ENCODE data around the gene HLA-DMA.

HLA-DMA gene

DNA sequence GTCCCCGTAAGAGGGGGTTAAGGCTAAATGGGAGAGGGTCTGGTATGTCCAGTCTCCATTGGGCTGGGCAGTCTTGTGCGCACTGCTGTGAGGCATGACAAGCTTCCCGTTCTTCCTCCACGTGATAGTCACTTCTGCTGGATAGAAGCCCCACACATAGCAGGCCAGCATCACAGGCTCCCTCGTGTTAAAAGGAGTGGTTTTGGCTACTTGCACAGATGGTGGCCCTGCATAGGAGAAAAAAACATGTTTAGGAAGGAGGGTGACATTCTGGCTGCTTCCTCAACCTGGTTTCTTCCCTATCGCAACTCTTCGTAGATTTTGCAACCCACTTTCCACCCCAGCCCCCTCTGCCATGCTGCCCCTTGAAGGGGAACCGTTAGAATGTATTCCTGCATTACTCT lies 15.7 kb downstream of the HLA-DMA start:
- Histone ChIP-seq H3K27ac (ENCODE audit: low read depth, low read length) (peak overlapping the region; percentile 97; the same call in 1 of the 2 replicates), H3K36me3 (ENCODE audit: low read length) (peaks cover 31% of the 10 kb centered on the region), H2AFZ (ENCODE audit: low read depth, low read length, severe bottlenecking) (no peak overlapping the region), H3K27me3 (ENCODE audit: low read length) (no peaks in the 10 kb centered on the region), H4K20me1 (ENCODE audit: low read depth, low read length) (no peaks in the 10 kb centered on the region), H3K9me2 (replicated peaks; ENCODE audit: insufficient read depth, low read length) (no peaks in the 10 kb centered on the region), H3K4me2 (ENCODE audit: low read depth, low read length, poor library complexity, severe bottlenecking) (peak overlapping the region; percentile 72), H3K4me3 (ENCODE audit: insufficient read depth, low read length, poor library complexity, severe bottlenecking) (no peak overlapping the region), H3K79me2 (ENCODE audit: insufficient read depth, low read length) (peaks cover 39% of the 10 kb centered on the region), H3F3A (ENCODE audit: insufficient read depth) (peaks cover 66% of the 10 kb centered on the region), H3K9ac (ENCODE audit: low read length) (no peak overlapping the region), H3K9me3 (ENCODE audit: insufficient read depth, low read length) (no peaks in the 10 kb centered on the region)
- no peak for TF ChIP-seq EZH2phosphoT487 (conservative IDR thresholded peaks at IDR 0.05; ENCODE audit: low read length)
- TF ChIP-seq, protein P1, sequence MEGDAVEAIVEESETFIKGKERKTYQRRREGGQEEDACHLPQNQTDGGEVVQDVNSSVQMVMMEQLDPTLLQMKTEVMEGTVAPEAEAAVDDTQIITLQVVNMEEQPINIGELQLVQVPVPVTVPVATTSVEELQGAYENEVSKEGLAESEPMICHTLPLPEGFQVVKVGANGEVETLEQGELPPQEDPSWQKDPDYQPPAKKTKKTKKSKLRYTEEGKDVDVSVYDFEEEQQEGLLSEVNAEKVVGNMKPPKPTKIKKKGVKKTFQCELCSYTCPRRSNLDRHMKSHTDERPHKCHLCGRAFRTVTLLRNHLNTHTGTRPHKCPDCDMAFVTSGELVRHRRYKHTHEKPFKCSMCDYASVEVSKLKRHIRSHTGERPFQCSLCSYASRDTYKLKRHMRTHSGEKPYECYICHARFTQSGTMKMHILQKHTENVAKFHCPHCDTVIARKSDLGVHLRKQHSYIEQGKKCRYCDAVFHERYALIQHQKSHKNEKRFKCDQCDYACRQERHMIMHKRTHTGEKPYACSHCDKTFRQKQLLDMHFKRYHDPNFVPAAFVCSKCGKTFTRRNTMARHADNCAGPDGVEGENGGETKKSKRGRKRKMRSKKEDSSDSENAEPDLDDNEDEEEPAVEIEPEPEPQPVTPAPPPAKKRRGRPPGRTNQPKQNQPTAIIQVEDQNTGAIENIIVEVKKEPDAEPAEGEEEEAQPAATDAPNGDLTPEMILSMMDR (IDR thresholded peaks at IDR 0.05; ENCODE audit: insufficient read depth, low read length, poor library complexity, severe bottlenecking), result no peak

- Histone ChIP-seq H3K27me3 (ENCODE audit: low read length) (no peaks in the 10 kb centered on the region), H3F3A (ENCODE audit: insufficient read depth) (peaks cover 59% of the 10 kb centered on the region), H3K4me2 (ENCODE audit: low read depth, low read length, poor library complexity, severe bottlenecking) (no peak overlapping the region), H3K4me3 (ENCODE audit: insufficient read depth, low read length, poor library complexity, severe bottlenecking) (no peak overlapping the region), H2AFZ (ENCODE audit: low read depth, low read length, severe bottlenecking) (no peak overlapping the region), H3K9me3 (ENCODE audit: insufficient read depth, low read length) (no peaks in the 10 kb centered on the region), H3K9me2 (replicated peaks; ENCODE audit: insufficient read depth, low read length) (no peaks in the 10 kb centered on the region), H3K9ac (ENCODE audit: low read length) (no peak overlapping the region), H3K36me3 (ENCODE audit: low read length) (peaks cover 31% of the 10 kb centered on the region), H3K27ac (ENCODE audit: low read depth, low read length) (peak overlapping the region; percentile 97; the same call in 1 of the 2 replicates), H4K20me1 (ENCODE audit: low read depth, low read length) (no peaks in the 10 kb centered on the region), H3K79me2 (ENCODE audit: insufficient read depth, low read length) (peaks cover 39% of the 10 kb centered on the region)
- TF ChIP-seq, protein P1 (IDR thresholded peaks at IDR 0.05; ENCODE audit: insufficient read depth, low read length, poor library complexity, severe bottlenecking), result no peak
- no peak for TF ChIP-seq EZH2phosphoT487 (conservative IDR thresholded peaks at IDR 0.05; ENCODE audit: low read length)
Measured at GRCh38 chr6:32936239-32937152, 16.4 kb downstream of the HLA-DMA start.

- TF ChIP-seq, protein P1 (IDR thresholded peaks at IDR 0.05; ENCODE audit: insufficient read depth, low read length, poor library complexity, severe bottlenecking), result no peak
- TF ChIP-seq EZH2phosphoT487 (conservative IDR thresholded peaks at IDR 0.05; ENCODE audit: low read length), result no peak
- Histone ChIP-seq H3K79me2 (ENCODE audit: insufficient read depth, low read length) (peaks cover 37% of the 10 kb centered on the region), H3F3A (ENCODE audit: insufficient read depth) (peaks cover 55% of the 10 kb centered on the region), H3K4me3 (ENCODE audit: insufficient read depth, low read length, poor library complexity, severe bottlenecking) (no peak overlapping the region), H3K9ac (ENCODE audit: low read length) (no peak overlapping the region), H3K9me2 (replicated peaks; ENCODE audit: insufficient read depth, low read length) (no peaks in the 10 kb centered on the region), H3K27me3 (ENCODE audit: low read length) (no peaks in the 10 kb centered on the region), H2AFZ (ENCODE audit: low read depth, low read length, severe bottlenecking) (no peak overlapping the region), H3K36me3 (ENCODE audit: low read length) (peaks cover 31% of the 10 kb centered on the region), H4K20me1 (ENCODE audit: low read depth, low read length) (no peaks in the 10 kb centered on the region), H3K4me2 (ENCODE audit: low read depth, low read length, poor library complexity, severe bottlenecking) (no peak overlapping the region), H3K9me3 (ENCODE audit: insufficient read depth, low read length) (no peaks in the 10 kb centered on the region), H3K27ac (ENCODE audit: low read depth, low read length) (peak overlapping the region; percentile 55)
Measured at GRCh38 chr6:32935551-32936238, 17.2 kb downstream of the HLA-DMA start.

All from SU-DHL-6 (cell line).